Measurements from ENCODE around the gene TERF2IP. TPM values are rescaled to one million over a fixed set of nuclear protein-coding genes. Genes with fewer than 3 reads are reported as not detected.

TERF2IP gene
- total and polyA plus RNA-seq, 2 of the 13 experiments (the other 11 are each of a cell fraction or from before 2014, with no cell fraction given) = 26.4 to 50.2 TPM

GRCh38 chr16:75647492-75648264 lies at the start of gene TERF2IP, which contains the start of gene KARS1 (continued):
- TF ChIP-seq DZIP1 (CRISPR knock-in tag; IDR thresholded peaks at IDR 0.05) = no peak; the same call in 1 of the 2 replicates
- TF ChIP-seq ZFP62 (CRISPR knock-in tag; IDR thresholded peaks at IDR 0.05) = no peak
- peak; percentile 89 for TF ChIP-seq ZBED4 (CRISPR knock-in tag; IDR thresholded peaks at IDR 0.05; ENCODE audit: borderline replicate concordance)
- peak; percentile 16; the same call in 1 of the 2 replicates for TF ChIP-seq FOSL2 (CRISPR knock-in tag; IDR thresholded peaks at IDR 0.05)
- TF ChIP-seq ATRX (CRISPR knock-in tag; IDR thresholded peaks at IDR 0.05; ENCODE audit: borderline replicate concordance) = no peak
- no peak; the same call in 1 of the 2 replicates for TF ChIP-seq ZBTB10 (CRISPR knock-in tag; IDR thresholded peaks at IDR 0.05; ENCODE audit: borderline replicate concordance)
- peak; percentile 97 for TF ChIP-seq KDM5B (CRISPR knock-in tag; IDR thresholded peaks at IDR 0.05; ENCODE audit: borderline replicate concordance)
- TF ChIP-seq ZNF143 (CRISPR knock-in tag; IDR thresholded peaks at IDR 0.05) = peak; percentile 66
- peak; percentile 47; the same call in 1 of the 2 replicates for TF ChIP-seq TERF1 (CRISPR knock-in tag; IDR thresholded peaks at IDR 0.05)
- TF ChIP-seq POLR2AphosphoS5 (IDR thresholded peaks at IDR 0.05; ENCODE audit: low read depth, low read length) = peak; percentile 96
- peak; percentile 73 for TF ChIP-seq ZNF33B (CRISPR knock-in tag; IDR thresholded peaks at IDR 0.05)
- no peak; the same call in 1 of the 2 replicates for TF ChIP-seq ATF3 (CRISPR knock-in tag; IDR thresholded peaks at IDR 0.05)
- peak; percentile 93 for TF ChIP-seq ZNF501 (CRISPR knock-in tag; IDR thresholded peaks at IDR 0.05)
- peak; percentile 72; the same call in 1 of the 2 replicates for TF ChIP-seq SALL1 (CRISPR knock-in tag; IDR thresholded peaks at IDR 0.05)
- no peak for TF ChIP-seq MAFF (IDR thresholded peaks at IDR 0.05; ENCODE audit: low read depth, low read length)
- no peak for TF ChIP-seq ZNF660 (CRISPR knock-in tag; IDR thresholded peaks at IDR 0.05; ENCODE audit: borderline replicate concordance, low read depth)
- no peak; the same call in 1 of the 2 replicates for TF ChIP-seq ZNF34 (CRISPR knock-in tag; IDR thresholded peaks at IDR 0.05; ENCODE audit: borderline replicate concordance)

Data from HepG2 (cell line).